WTC11 (cell line): Measurements from ENCODE around the gene ST6GAL1.

Experiments
- AR ChIP-seq: fragments of 250-450 bp; sonication (Bioruptor Pico); IDR thresholded peaks from 2 replicates; pipeline ENCODE4 v1.9.0; 2021; ENCODE audit warnings: mild to moderate bottlenecking
- ERG ChIP-seq: fragments of 250-450 bp; sonication (Bioruptor Pico); IDR thresholded peaks from 2 replicates; pipeline ENCODE4 v1.8.0; 2021; ENCODE audit warnings: mild to moderate bottlenecking
- GRHL2 ChIP-seq: fragments of 250-450 bp; sonication (Bioruptor Pico); IDR thresholded peaks from 2 replicates; pipeline ENCODE4 v1.8.0; 2022; ENCODE audit warnings: mild to moderate bottlenecking, moderate library complexity; ENCODE audit not compliant: insufficient replicate concordance, severe bottlenecking
- MYBL2 ChIP-seq: sonication (generic); formaldehyde crosslinking; IDR thresholded peaks from 2 replicates; pipeline ENCODE4 v1.8.1; 2023; ENCODE audit warnings: mild to moderate bottlenecking, moderate library complexity, missing genetic modification reagents
- USF2 ChIP-seq: sonication (generic); formaldehyde crosslinking; IDR thresholded peaks from 2 replicates; pipeline ENCODE4 v1.8.1; 2023; ENCODE audit warnings: mild to moderate bottlenecking, missing genetic modification reagents, moderate library complexity
- ZBTB21 ChIP-seq: sonication (generic); formaldehyde crosslinking; IDR thresholded peaks from 2 replicates; pipeline ENCODE4 v1.8.1; 2023; ENCODE audit warnings: mild to moderate bottlenecking, missing genetic modification reagents, borderline replicate concordance
- ZNF423 ChIP-seq: fragments of 250-450 bp; sonication (Bioruptor Pico); IDR thresholded peaks from 2 replicates; pipeline ENCODE4 v2.1.2; 2022; ENCODE audit warnings: mild to moderate bottlenecking, moderate library complexity
- ZNF671 ChIP-seq: fragments of 250-450 bp; sonication (Bioruptor Pico); IDR thresholded peaks from 2 replicates; pipeline ENCODE4 v1.8.0; 2021; ENCODE audit warnings: mild to moderate bottlenecking
- TF ChIP-seq, protein P1 (sequence below): sonication (generic); formaldehyde crosslinking; IDR thresholded peaks from 2 replicates; pipeline ENCODE4 v1.8.0; 2022; ENCODE audit warnings: mild to moderate bottlenecking, missing genetic modification reagents
- TF ChIP-seq, protein P2 (sequence below): fragments of 200-600 bp; IDR thresholded peaks from 2 replicates; pipeline ENCODE4 v1.8.0; 2022; ENCODE audit warnings: antibody characterized with exemption
- TF ChIP-seq, protein P3 (sequence below): sonication (generic); formaldehyde crosslinking; IDR thresholded peaks from 2 replicates; pipeline ENCODE4 v1.8.1; 2023; ENCODE audit warnings: mild to moderate bottlenecking, missing genetic modification reagents

DNA sequence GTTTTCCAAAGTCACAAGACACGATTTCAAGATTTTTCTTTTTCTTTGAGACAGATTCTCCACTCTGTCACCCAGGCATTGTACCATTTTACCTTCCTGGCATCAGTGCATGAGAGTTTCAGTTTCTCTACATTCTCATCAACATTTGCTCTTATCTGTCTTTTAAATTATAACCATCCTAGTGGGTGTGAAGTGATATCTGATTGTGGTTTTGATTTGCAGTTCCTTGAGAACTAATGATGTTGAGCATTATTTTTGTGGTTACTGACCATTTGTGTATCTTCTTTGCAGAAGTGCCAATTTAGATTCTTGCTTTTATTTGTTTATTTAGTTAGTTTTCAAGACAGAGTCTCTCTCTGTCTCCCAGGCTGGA, 46.7 kb upstream of the ST6GAL1 start:
- TF ChIP-seq, protein P1, sequence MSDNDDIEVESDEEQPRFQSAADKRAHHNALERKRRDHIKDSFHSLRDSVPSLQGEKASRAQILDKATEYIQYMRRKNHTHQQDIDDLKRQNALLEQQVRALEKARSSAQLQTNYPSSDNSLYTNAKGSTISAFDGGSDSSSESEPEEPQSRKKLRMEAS (CRISPR knock-in tag), result no peak
- no peak for TF ChIP-seq ZBTB21 (CRISPR knock-in tag)
- TF ChIP-seq, protein P2, sequence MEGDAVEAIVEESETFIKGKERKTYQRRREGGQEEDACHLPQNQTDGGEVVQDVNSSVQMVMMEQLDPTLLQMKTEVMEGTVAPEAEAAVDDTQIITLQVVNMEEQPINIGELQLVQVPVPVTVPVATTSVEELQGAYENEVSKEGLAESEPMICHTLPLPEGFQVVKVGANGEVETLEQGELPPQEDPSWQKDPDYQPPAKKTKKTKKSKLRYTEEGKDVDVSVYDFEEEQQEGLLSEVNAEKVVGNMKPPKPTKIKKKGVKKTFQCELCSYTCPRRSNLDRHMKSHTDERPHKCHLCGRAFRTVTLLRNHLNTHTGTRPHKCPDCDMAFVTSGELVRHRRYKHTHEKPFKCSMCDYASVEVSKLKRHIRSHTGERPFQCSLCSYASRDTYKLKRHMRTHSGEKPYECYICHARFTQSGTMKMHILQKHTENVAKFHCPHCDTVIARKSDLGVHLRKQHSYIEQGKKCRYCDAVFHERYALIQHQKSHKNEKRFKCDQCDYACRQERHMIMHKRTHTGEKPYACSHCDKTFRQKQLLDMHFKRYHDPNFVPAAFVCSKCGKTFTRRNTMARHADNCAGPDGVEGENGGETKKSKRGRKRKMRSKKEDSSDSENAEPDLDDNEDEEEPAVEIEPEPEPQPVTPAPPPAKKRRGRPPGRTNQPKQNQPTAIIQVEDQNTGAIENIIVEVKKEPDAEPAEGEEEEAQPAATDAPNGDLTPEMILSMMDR, result no peak
- no peak for TF ChIP-seq ERG
- TF ChIP-seq, protein P3, sequence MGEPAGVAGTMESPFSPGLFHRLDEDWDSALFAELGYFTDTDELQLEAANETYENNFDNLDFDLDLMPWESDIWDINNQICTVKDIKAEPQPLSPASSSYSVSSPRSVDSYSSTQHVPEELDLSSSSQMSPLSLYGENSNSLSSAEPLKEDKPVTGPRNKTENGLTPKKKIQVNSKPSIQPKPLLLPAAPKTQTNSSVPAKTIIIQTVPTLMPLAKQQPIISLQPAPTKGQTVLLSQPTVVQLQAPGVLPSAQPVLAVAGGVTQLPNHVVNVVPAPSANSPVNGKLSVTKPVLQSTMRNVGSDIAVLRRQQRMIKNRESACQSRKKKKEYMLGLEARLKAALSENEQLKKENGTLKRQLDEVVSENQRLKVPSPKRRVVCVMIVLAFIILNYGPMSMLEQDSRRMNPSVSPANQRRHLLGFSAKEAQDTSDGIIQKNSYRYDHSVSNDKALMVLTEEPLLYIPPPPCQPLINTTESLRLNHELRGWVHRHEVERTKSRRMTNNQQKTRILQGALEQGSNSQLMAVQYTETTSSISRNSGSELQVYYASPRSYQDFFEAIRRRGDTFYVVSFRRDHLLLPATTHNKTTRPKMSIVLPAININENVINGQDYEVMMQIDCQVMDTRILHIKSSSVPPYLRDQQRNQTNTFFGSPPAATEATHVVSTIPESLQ, result no peak
- TF ChIP-seq MYBL2 (CRISPR knock-in tag), result no peak
- no peak for TF ChIP-seq USF2 (CRISPR knock-in tag)
- TF ChIP-seq GRHL2, result no peak
- no peak for TF ChIP-seq ZNF423 (CRISPR knock-in tag)
- TF ChIP-seq AR (CRISPR knock-in tag), result no peak
- TF ChIP-seq ZNF671, result no peak
